Trophoblast cell (in vitro differentiated cells and primary cell): ENCODE data around the gene LYZL1.

Source experiments
- DNase-seq, 2 donors: peaks; one replicate each; pipeline ENCODE4 v3.0.0-alpha.2; 2016
- H2AFZ ChIP-seq: 2 replicates; pipeline ENCODE4 v1.6.1; 2013; ENCODE audit warnings: low read length, moderate library complexity, mild to moderate bottlenecking; ENCODE audit not compliant: insufficient read depth, poor library complexity
- H2AK5ac ChIP-seq: 2 replicates; pipeline ENCODE4 v1.6.1; 2013; ENCODE audit warnings: mild to moderate bottlenecking, low read length
- H2BK120ac ChIP-seq: 2 replicates; pipeline ENCODE4 v1.6.1; 2013; ENCODE audit warnings: low read length, mild to moderate bottlenecking, moderate library complexity; ENCODE audit not compliant: insufficient read depth, poor library complexity
- H2BK12ac ChIP-seq: 2 replicates; pipeline ENCODE4 v1.6.1; 2013; ENCODE audit warnings: mild to moderate bottlenecking, low read length, moderate library complexity
- H2BK5ac ChIP-seq: 2 replicates; pipeline ENCODE4 v1.6.1; 2013; ENCODE audit warnings: low read length, low read depth, moderate library complexity, mild to moderate bottlenecking; ENCODE audit not compliant: poor library complexity
- H3K14ac ChIP-seq: 2 replicates; pipeline ENCODE4 v1.6.1; 2013; ENCODE audit warnings: mild to moderate bottlenecking, low read length
- H3K18ac ChIP-seq: 2 replicates; pipeline ENCODE4 v1.6.1; 2013; ENCODE audit warnings: mild to moderate bottlenecking, low read length
- H3K23ac ChIP-seq: 2 replicates; pipeline ENCODE4 v1.6.1; 2013; ENCODE audit warnings: low read length
- H3K27ac ChIP-seq: 2 replicates; pipeline ENCODE4 v1.5.1; 2013; ENCODE audit warnings: low read depth, mild to moderate bottlenecking, inconsistent platforms, low read length, moderate library complexity
- H3K27me3 ChIP-seq: 2 replicates; pipeline ENCODE4 v1.6.1; 2013; ENCODE audit warnings: inconsistent platforms, mild to moderate bottlenecking, low read length, moderate library complexity; ENCODE audit not compliant: insufficient read depth
- H3K36me3 ChIP-seq, 2 experiments: 1 replicate in 1 of 2; 2 replicates in 1 of 2; pipeline ENCODE4 v1.6.1; 2013; ENCODE audit warnings: low read length in 2 of 2, mild to moderate bottlenecking in 2 of 2, moderate library complexity in 1 of 2; ENCODE audit not compliant: insufficient read depth in 2 of 2, control insufficient read depth in 1 of 2
- H3K4ac ChIP-seq: 2 replicates; pipeline ENCODE4 v1.6.1; 2013; ENCODE audit warnings: low read depth, mild to moderate bottlenecking, low read length, moderate library complexity
- H3K4me1 ChIP-seq, 2 experiments: 1 replicate in 1 of 2; 2 replicates in 1 of 2; pipeline ENCODE4 v1.6.1; 2013; ENCODE audit warnings: low read length in 2 of 2, mild to moderate bottlenecking in 2 of 2, moderate library complexity in 1 of 2; ENCODE audit not compliant: insufficient read depth in 2 of 2, control insufficient read depth in 1 of 2
- H3K4me2 ChIP-seq: 2 replicates; pipeline ENCODE4 v1.6.1; 2013; ENCODE audit warnings: inconsistent platforms, mild to moderate bottlenecking, low read length, moderate library complexity
- H3K4me3 ChIP-seq: 2 replicates; pipeline ENCODE4 v1.5.1; 2013; ENCODE audit warnings: mild to moderate bottlenecking, low read depth, low read length, inconsistent platforms
- H3K79me1 ChIP-seq: one replicate; pipeline ENCODE4 v1.6.1; 2013; ENCODE audit warnings: low read length
- H3K79me2 ChIP-seq: 2 replicates; pipeline ENCODE4 v1.6.1; 2013; ENCODE audit warnings: low read length, mild to moderate bottlenecking; ENCODE audit not compliant: control insufficient read depth, insufficient read depth, poor library complexity
- H3K9ac ChIP-seq: 2 replicates; pipeline ENCODE4 v1.6.1; 2013; ENCODE audit warnings: mild to moderate bottlenecking, low read length
- H3K9me3 ChIP-seq: 2 replicates; pipeline ENCODE4 v1.6.1; 2013; ENCODE audit warnings: low read depth, mild to moderate bottlenecking, control low read depth, inconsistent platforms, low read length; ENCODE audit not compliant: insufficient read depth
- H4K12ac ChIP-seq: 2 replicates; pipeline ENCODE4 v1.6.1; 2013; ENCODE audit warnings: low read depth, mild to moderate bottlenecking, low read length, moderate library complexity
- H4K8ac ChIP-seq: 2 replicates; pipeline ENCODE4 v1.6.1; 2013; ENCODE audit warnings: low read depth, mild to moderate bottlenecking, low read length, moderate library complexity
- H4K91ac ChIP-seq: one replicate; pipeline ENCODE4 v1.6.1; 2013; ENCODE audit warnings: low read depth, mild to moderate bottlenecking, low read length, moderate library complexity
- WGBS: extraction: QIAGEN DNeasy Blood & Tissue Kit; methylation state at CpG from one replicate; pipeline ENCODE4 v1.1.7; 2013; ENCODE audit warnings: missing lambda C conversion rate; ENCODE audit not compliant: insufficient read length, insufficient coverage; ENCODE audit errors: extremely low coverage; 5-methylcytosine and 5-hydroxymethylcytosine counted together

The LYZL1 gene

GRCh38 chr10:29243066-29243465 is 45.8 kb upstream of the LYZL1 start:
- no CpG with 5 or more reads among the region's 5 CpGs for WGBS

GRCh38 chr10:29243750-29244149 is 45.1 kb upstream of the LYZL1 start:
- WGBS: no CpG with 5 or more reads among the region's 1 CpG
- no peak overlapping the region for H3K23ac ChIP-seq
- H3K27me3 ChIP-seq: no peaks in the 10 kb centered on the region
- H3K4ac ChIP-seq: peak overlapping the region; percentile 22
- H3K18ac ChIP-seq: peak overlapping the region; percentile 87
- H2AK5ac ChIP-seq: peak overlapping the region; percentile 61
- H3K4me1 ChIP-seq: peaks cover 17% of the 10 kb centered on the region in 2 experiments
- DNase-seq: peak; percentile 79 to 88
- peak overlapping the region; percentile 20 for H4K8ac ChIP-seq
- peak overlapping the region; percentile 89 for H2BK12ac ChIP-seq
- peak overlapping the region; percentile 86 for H3K27ac ChIP-seq
- H4K91ac ChIP-seq: peak overlapping the region; percentile 100
- H4K12ac ChIP-seq: no peak overlapping the region
- peak overlapping the region; percentile 100 for H2BK120ac ChIP-seq
- H3K79me1 ChIP-seq: peaks cover 58% of the 10 kb centered on the region
- no peaks in the 10 kb centered on the region for H3K36me3 ChIP-seq
- no peaks in the 10 kb centered on the region for H3K9me3 ChIP-seq
- H3K9ac ChIP-seq: no peak overlapping the region
- H3K4me2 ChIP-seq: no peak overlapping the region
- H3K4me3 ChIP-seq: no peak overlapping the region
- H3K14ac ChIP-seq: peak overlapping the region; percentile 38
- peak overlapping the region; percentile 98 for H2BK5ac ChIP-seq
- no peak overlapping the region for H2AFZ ChIP-seq
- H3K79me2 ChIP-seq: peaks cover 13% of the 10 kb centered on the region

More at GRCh38 chr10:29243066-29243465, 45.8 kb upstream of the LYZL1 start:
- H2BK120ac ChIP-seq: peak overlapping the region; percentile 91
- no peak overlapping the region for H3K9ac ChIP-seq
- H4K8ac ChIP-seq: peak overlapping the region; percentile 72
- DNase-seq: no peak
- H2BK5ac ChIP-seq: peak overlapping the region; percentile 77
- peak overlapping the region; percentile 89 for H3K14ac ChIP-seq
- H4K12ac ChIP-seq: no peak overlapping the region
- no peaks in the 10 kb centered on the region for H3K27me3 ChIP-seq
- H3K23ac ChIP-seq: no peak overlapping the region
- H2BK12ac ChIP-seq: peak overlapping the region; percentile 98
- peaks cover 59% of the 10 kb centered on the region for H3K79me1 ChIP-seq
- peak overlapping the region; percentile 89 for H3K4ac ChIP-seq
- peaks cover 17% of the 10 kb centered on the region in 2 experiments for H3K4me1 ChIP-seq
- peak overlapping the region; percentile 96 for H3K18ac ChIP-seq
- H3K4me3 ChIP-seq: no peak overlapping the region
- H3K36me3 ChIP-seq: no peaks in the 10 kb centered on the region
- no peak overlapping the region for H2AFZ ChIP-seq
- H3K79me2 ChIP-seq: peaks cover 13% of the 10 kb centered on the region
- H3K4me2 ChIP-seq: no peak overlapping the region
- H2AK5ac ChIP-seq: peak overlapping the region; percentile 94
- H3K9me3 ChIP-seq: no peaks in the 10 kb centered on the region
- peak overlapping the region; percentile 99 for H4K91ac ChIP-seq
- peak overlapping the region; percentile 86 for H3K27ac ChIP-seq

DNA sequence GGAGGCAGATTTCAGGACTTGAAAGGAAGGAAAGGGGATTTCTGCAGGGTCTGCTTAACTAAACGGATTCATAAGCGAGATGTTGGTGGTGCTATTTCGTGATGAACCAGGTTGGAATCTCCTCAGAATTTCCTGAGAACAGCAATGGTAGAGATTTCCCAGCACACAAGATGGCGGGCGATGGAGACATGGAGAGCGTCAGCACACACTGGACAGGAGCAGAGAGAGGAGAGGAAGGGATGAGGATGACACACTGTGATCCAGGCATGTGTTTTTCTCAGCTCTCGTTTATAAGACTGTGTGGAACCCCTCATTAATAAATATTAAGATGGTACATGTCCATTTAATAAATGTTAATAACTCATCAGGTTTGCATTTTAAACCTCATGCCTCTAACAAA is 43.9 kb upstream of the LYZL1 start:
- Histone ChIP-seq H3K27me3 (no peaks in the 10 kb centered on the region), H3K4me3 (no peak overlapping the region), H3K79me2 (peaks cover 8% of the 10 kb centered on the region), H3K27ac (peak overlapping the region; percentile 64), H3K18ac (peak overlapping the region; percentile 99), H4K12ac (no peak overlapping the region), H2BK12ac (peak overlapping the region; percentile 100), H3K4ac (peak overlapping the region; percentile 95), H3K14ac (peak overlapping the region; percentile 94), H2AFZ (no peak overlapping the region), H3K4me2 (no peak overlapping the region), H4K8ac (peak overlapping the region; percentile 82), H3K36me3 (no peaks in the 10 kb centered on the region), H3K9me3 (no peaks in the 10 kb centered on the region), H3K9ac (no peak overlapping the region), H3K23ac (no peak overlapping the region), H4K91ac (peak overlapping the region; percentile 99), H2BK5ac (peak overlapping the region; percentile 93), H2AK5ac (peak overlapping the region; percentile 100), H2BK120ac (peak overlapping the region; percentile 100), H3K4me1 (peaks cover 8% of the 10 kb centered on the region in 2 experiments), H3K79me1 (peaks cover 54% of the 10 kb centered on the region)
- WGBS: no CpG with 5 or more reads among the region's 7 CpGs
- DNase-seq: no peak

DNA sequence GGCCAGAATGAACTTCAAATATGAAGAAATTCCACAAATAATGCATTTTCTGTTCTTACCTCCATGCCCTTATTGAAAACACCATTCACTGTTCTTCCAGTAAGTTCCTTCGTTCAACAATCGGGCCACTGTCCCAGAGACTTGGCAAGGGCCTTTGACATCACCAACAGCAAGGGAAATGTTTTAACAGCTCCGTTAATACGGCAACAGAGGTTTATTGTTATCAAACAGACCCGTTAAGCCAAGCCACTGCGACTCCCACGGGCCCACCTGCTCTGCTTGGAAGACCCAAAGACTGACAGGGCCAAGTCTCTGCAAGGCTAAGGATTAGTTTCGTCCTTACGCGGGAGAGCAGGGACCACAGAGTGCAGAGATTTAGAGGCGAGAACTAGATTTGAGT is 43.4 kb upstream of the LYZL1 start:
- Histone ChIP-seq H3K36me3 (no peaks in the 10 kb centered on the region), H4K8ac (peak overlapping the region; percentile 82), H3K9ac (no peak overlapping the region), H3K9me3 (no peaks in the 10 kb centered on the region), H3K79me2 (peaks cover 8% of the 10 kb centered on the region), H3K4me2 (no peak overlapping the region), H2BK12ac (peak overlapping the region; percentile 85), H2AK5ac (peak overlapping the region; percentile 8), H2AFZ (no peak overlapping the region), H2BK5ac (peak overlapping the region; percentile 93), H3K4ac (peak overlapping the region; percentile 77), H3K27ac (peak overlapping the region; percentile 18), H2BK120ac (peak overlapping the region; percentile 95), H3K4me1 (peaks cover 8% of the 10 kb centered on the region in 2 experiments), H3K23ac (no peak overlapping the region), H4K91ac (peak overlapping the region; percentile 95), H3K27me3 (no peaks in the 10 kb centered on the region), H3K4me3 (no peak overlapping the region), H3K79me1 (peaks cover 59% of the 10 kb centered on the region), H4K12ac (no peak overlapping the region), H3K14ac (peak overlapping the region; percentile 71), H3K18ac (peak overlapping the region; percentile 70)
- WGBS: no CpG with 5 or more reads among the region's 11 CpGs
- DNase-seq: no peak
